ENCODE measurements around the gene SATB2. TPM values are rescaled to one million over a fixed set of nuclear protein-coding genes. Genes with fewer than 3 reads are reported as not detected.

The SATB2 gene
- total RNA-seq, 1 donor from 2014 or later, result 10.1 TPM

- Mint-ChIP-seq H3K27me3 (ENCODE audit: low read depth) (no peaks in the 10 kb centered on the region), H3K9me3 (no peaks in the 10 kb centered on the region), H3K4me1 (peaks cover 20% of the 10 kb centered on the region), H3K36me3 (ENCODE audit: low read depth) (no peaks in the 10 kb centered on the region), H3K27ac (ENCODE audit: unreplicated experiment) (no peak overlapping the region), H3K4me3 (no peak overlapping the region)
- no peak for DNase-seq (ENCODE audit: low read depth, low spot score)
- no peak for TF ChIP-seq CTCF (conservative IDR thresholded peaks at IDR 0.05)
These were observed 144.8 kb downstream of the SATB2 start for GRCh38 chr2:199312931-199313330.

GRCh38 chr2:199310771-199311585 is 146.8 kb downstream of the SATB2 start:
- no peaks in the 10 kb centered on the region for H3K36me3 Mint-ChIP-seq (ENCODE audit: low read depth)
- peaks cover 20% of the 10 kb centered on the region for H3K4me1 Mint-ChIP-seq
- H3K9me3 Mint-ChIP-seq, result no peaks in the 10 kb centered on the region

GRCh38 chr2:199309973-199310372 is 147.8 kb downstream of the SATB2 start:
- no peaks in the 10 kb centered on the region for H3K36me3 Mint-ChIP-seq (ENCODE audit: low read depth)
- H3K9me3 Mint-ChIP-seq, result no peaks in the 10 kb centered on the region
- no peaks in the 10 kb centered on the region for H3K27me3 Mint-ChIP-seq (ENCODE audit: low read depth)
- TF ChIP-seq CTCF (conservative IDR thresholded peaks at IDR 0.05), result no peak
- peaks cover 20% of the 10 kb centered on the region for H3K4me1 Mint-ChIP-seq
- H3K27ac Mint-ChIP-seq (ENCODE audit: unreplicated experiment), result no peak overlapping the region
- DNase-seq (ENCODE audit: low read depth, low spot score), result peak; percentile 1
- no peak overlapping the region for H3K4me3 Mint-ChIP-seq

More at GRCh38 chr2:199310771-199311585, 146.8 kb downstream of the SATB2 start:
- DNase-seq (ENCODE audit: low read depth, low spot score), result no peak
- Mint-ChIP-seq H3K27ac (ENCODE audit: unreplicated experiment) (no peak overlapping the region), H3K4me3 (no peak overlapping the region), H3K27me3 (ENCODE audit: low read depth) (no peaks in the 10 kb centered on the region)
- no peak for TF ChIP-seq CTCF (conservative IDR thresholded peaks at IDR 0.05)

- TF ChIP-seq CTCF (conservative IDR thresholded peaks at IDR 0.05), result no peak
- no peak for DNase-seq (ENCODE audit: low read depth, low spot score)
- no peak overlapping the region for H3K4me3 Mint-ChIP-seq
- no peaks in the 10 kb centered on the region for H3K36me3 Mint-ChIP-seq (ENCODE audit: low read depth)
- H3K27me3 Mint-ChIP-seq (ENCODE audit: low read depth), result no peaks in the 10 kb centered on the region
- H3K9me3 Mint-ChIP-seq, result no peaks in the 10 kb centered on the region
- H3K4me1 Mint-ChIP-seq, result peaks cover 20% of the 10 kb centered on the region
- no peak overlapping the region for H3K27ac Mint-ChIP-seq (ENCODE audit: unreplicated experiment)
These were observed 148.3 kb downstream of the SATB2 start for GRCh38 chr2:199309411-199309810.

GRCh38 chr2:199308567-199308966 is 149.2 kb downstream of the SATB2 start:
- Mint-ChIP-seq H3K4me1 (peaks cover 20% of the 10 kb centered on the region), H3K27me3 (ENCODE audit: low read depth) (no peaks in the 10 kb centered on the region), H3K27ac (ENCODE audit: unreplicated experiment) (no peak overlapping the region), H3K36me3 (ENCODE audit: low read depth) (no peaks in the 10 kb centered on the region), H3K4me3 (no peak overlapping the region), H3K9me3 (no peaks in the 10 kb centered on the region)
- TF ChIP-seq CTCF (conservative IDR thresholded peaks at IDR 0.05), result no peak
- no peak for DNase-seq (ENCODE audit: low read depth, low spot score)
